ENCODE measurements around the gene HIF3A.

HIF3A gene

GRCh38 chr19:46366620-46367292, 69.9 kb downstream of the HIF3A start:
- H2AK5ac ChIP-seq (ENCODE audit: low read depth, low read length) = no peak overlapping the region
- H2BK120ac ChIP-seq (ENCODE audit: low read depth, low read length) = no peak overlapping the region
- no peak overlapping the region for H3K18ac ChIP-seq (ENCODE audit: low read length)
- WGBS, 2 donors (ENCODE audit: extremely low coverage in 2 of 2, insufficient read length in 2 of 2, insufficient replicate concordance in 1 of 2) = no CpG with 5 or more reads among the region's 9 CpGs
- H3K9ac ChIP-seq (ENCODE audit: low read depth, low read length, poor library complexity) = no peak overlapping the region
- no peak overlapping the region for H3K27ac ChIP-seq (replicated peaks; ENCODE audit: low read length)
- no peak overlapping the region for H3K23ac ChIP-seq (ENCODE audit: low read depth, low read length, poor library complexity)
- no peak overlapping the region for H3K14ac ChIP-seq (ENCODE audit: low read length)
- peaks cover 4 to 9% of the 10 kb centered on the region in 2 donors for H3K4me1 ChIP-seq (ENCODE audit: control insufficient read depth in 2 of 2, insufficient read depth in 1 of 2, low read depth in 1 of 2, low read length in 2 of 2)
- no peak overlapping the region for H2AFZ ChIP-seq (ENCODE audit: low read length)
- no peak overlapping the region for H2BK5ac ChIP-seq (ENCODE audit: low read length)
- no peak overlapping the region for H4K91ac ChIP-seq (ENCODE audit: low read depth, low read length, poor library complexity)
- no peak for DNase-seq (ENCODE audit: low spot score)
- H2BK12ac ChIP-seq (ENCODE audit: low read length) = no peak overlapping the region
- no peak overlapping the region for H3K4me3 ChIP-seq (ENCODE audit: low read length in 2 of 2)
- H3K4ac ChIP-seq (ENCODE audit: low read length) = no peak overlapping the region
- peaks cover 11 to 84% of the 10 kb centered on the region in 2 donors for H3K36me3 ChIP-seq (replicated peaks in 1 of 2; ENCODE audit: control insufficient read depth in 2 of 2, insufficient read depth in 2 of 2, low read length in 2 of 2)
- no peak overlapping the region for H4K8ac ChIP-seq (ENCODE audit: low read depth, low read length)
- H3K4me2 ChIP-seq (ENCODE audit: insufficient read depth, low read length, poor library complexity, severe bottlenecking) = no peak overlapping the region
- peaks cover 15% of the 10 kb centered on the region for H3K79me1 ChIP-seq (ENCODE audit: low read depth, low read length)
- H2BK15ac ChIP-seq (ENCODE audit: low read length) = no peak overlapping the region
- no peaks in the 10 kb centered on the region for H3K9me3 ChIP-seq (replicated peaks in 1 of 2; ENCODE audit: control insufficient read depth in 2 of 2, insufficient read depth in 1 of 2, low read depth in 1 of 2, low read length in 2 of 2)
- H3K27me3 ChIP-seq (ENCODE audit: control insufficient read depth in 3 of 3, insufficient read depth in 3 of 3, low read depth in 1 of 3, low read length in 3 of 3) = no peaks in the 10 kb centered on the region

GRCh38 chr19:46367426-46367825, 70.6 kb downstream of the HIF3A start:
- Histone ChIP-seq H3K23ac (ENCODE audit: low read depth, low read length, poor library complexity) (no peak overlapping the region), H3K4me2 (ENCODE audit: insufficient read depth, low read length, poor library complexity, severe bottlenecking) (no peak overlapping the region), H4K91ac (ENCODE audit: low read depth, low read length, poor library complexity) (no peak overlapping the region), H2BK12ac (ENCODE audit: low read length) (no peak overlapping the region), H2AK5ac (ENCODE audit: low read depth, low read length) (no peak overlapping the region), H3K4me3 (ENCODE audit: low read length in 2 of 2) (no peak overlapping the region), H3K9ac (ENCODE audit: low read depth, low read length, poor library complexity) (no peak overlapping the region), H3K27ac (replicated peaks; ENCODE audit: low read length) (no peak overlapping the region), H2BK5ac (ENCODE audit: low read length) (no peak overlapping the region), H2AFZ (ENCODE audit: low read length) (no peak overlapping the region), H3K14ac (ENCODE audit: low read length) (no peak overlapping the region), H3K27me3 (ENCODE audit: control insufficient read depth in 3 of 3, insufficient read depth in 3 of 3, low read depth in 1 of 3, low read length in 3 of 3) (no peaks in the 10 kb centered on the region), H3K4me1 (ENCODE audit: control insufficient read depth in 2 of 2, insufficient read depth in 1 of 2, low read depth in 1 of 2, low read length in 2 of 2) (peaks cover 4 to 9% of the 10 kb centered on the region in 2 donors), H3K4ac (ENCODE audit: low read length) (no peak overlapping the region), H3K18ac (ENCODE audit: low read length) (no peak overlapping the region), H2BK15ac (ENCODE audit: low read length) (no peak overlapping the region), H3K36me3 (replicated peaks in 1 of 2; ENCODE audit: control insufficient read depth in 2 of 2, insufficient read depth in 2 of 2, low read length in 2 of 2) (peaks cover 11 to 84% of the 10 kb centered on the region in 2 donors), H3K9me3 (replicated peaks in 1 of 2; ENCODE audit: control insufficient read depth in 2 of 2, insufficient read depth in 1 of 2, low read depth in 1 of 2, low read length in 2 of 2) (no peaks in the 10 kb centered on the region), H2BK120ac (ENCODE audit: low read depth, low read length) (no peak overlapping the region), H3K79me1 (ENCODE audit: low read depth, low read length) (peaks cover 15% of the 10 kb centered on the region), H4K8ac (ENCODE audit: low read depth, low read length) (no peak overlapping the region)
- WGBS, 2 donors (ENCODE audit: extremely low coverage in 2 of 2, insufficient read length in 2 of 2, insufficient replicate concordance in 1 of 2) = no CpG with 5 or more reads among the region's 5 CpGs
- no peak for DNase-seq (ENCODE audit: low spot score)

- no peak overlapping the region for H3K4me2 ChIP-seq (ENCODE audit: insufficient read depth, low read length, poor library complexity, severe bottlenecking)
- H2AK5ac ChIP-seq (ENCODE audit: low read depth, low read length) = no peak overlapping the region
- H2AFZ ChIP-seq (ENCODE audit: low read length) = no peak overlapping the region
- DNase-seq (ENCODE audit: low spot score) = no peak
- no peak overlapping the region for H3K4me3 ChIP-seq (ENCODE audit: low read length in 2 of 2)
- H4K8ac ChIP-seq (ENCODE audit: low read depth, low read length) = no peak overlapping the region
- peaks cover 11 to 90% of the 10 kb centered on the region in 2 donors for H3K36me3 ChIP-seq (replicated peaks in 1 of 2; ENCODE audit: control insufficient read depth in 2 of 2, insufficient read depth in 2 of 2, low read length in 2 of 2)
- no peak overlapping the region for H3K9ac ChIP-seq (ENCODE audit: low read depth, low read length, poor library complexity)
- no peak overlapping the region for H3K18ac ChIP-seq (ENCODE audit: low read length)
- no peak overlapping the region for H2BK5ac ChIP-seq (ENCODE audit: low read length)
- no peaks in the 10 kb centered on the region for H3K9me3 ChIP-seq (replicated peaks in 1 of 2; ENCODE audit: control insufficient read depth in 2 of 2, insufficient read depth in 1 of 2, low read depth in 1 of 2, low read length in 2 of 2)
- H4K91ac ChIP-seq (ENCODE audit: low read depth, low read length, poor library complexity) = no peak overlapping the region
- H3K27ac ChIP-seq (replicated peaks; ENCODE audit: low read length) = no peak overlapping the region
- H2BK15ac ChIP-seq (ENCODE audit: low read length) = no peak overlapping the region
- no peak overlapping the region for H3K4ac ChIP-seq (ENCODE audit: low read length)
- peaks cover 9 to 14% of the 10 kb centered on the region in 2 donors for H3K4me1 ChIP-seq (ENCODE audit: control insufficient read depth in 2 of 2, insufficient read depth in 1 of 2, low read depth in 1 of 2, low read length in 2 of 2)
- H3K14ac ChIP-seq (ENCODE audit: low read length) = no peak overlapping the region
- no peak overlapping the region for H3K23ac ChIP-seq (ENCODE audit: low read depth, low read length, poor library complexity)
- H2BK12ac ChIP-seq (ENCODE audit: low read length) = no peak overlapping the region
- H3K27me3 ChIP-seq (ENCODE audit: control insufficient read depth in 3 of 3, insufficient read depth in 3 of 3, low read depth in 1 of 3, low read length in 3 of 3) = no peaks in the 10 kb centered on the region
- H2BK120ac ChIP-seq (ENCODE audit: low read depth, low read length) = no peak overlapping the region
- peaks cover 15% of the 10 kb centered on the region for H3K79me1 ChIP-seq (ENCODE audit: low read depth, low read length)
- no CpG with 5 or more reads among the region's 7 CpGs for WGBS, 2 donors (ENCODE audit: extremely low coverage in 2 of 2, insufficient read length in 2 of 2, insufficient replicate concordance in 1 of 2)
Measured at GRCh38 chr19:46368116-46368515, 71.3 kb downstream of the HIF3A start.

GRCh38 chr19:46369817-46370216, 73.0 kb downstream of the HIF3A start:
- Histone ChIP-seq H3K27me3 (ENCODE audit: control insufficient read depth in 3 of 3, insufficient read depth in 3 of 3, low read depth in 1 of 3, low read length in 3 of 3) (no peaks in the 10 kb centered on the region), H3K14ac (ENCODE audit: low read length) (no peak overlapping the region), H2AK5ac (ENCODE audit: low read depth, low read length) (no peak overlapping the region), H3K9me3 (replicated peaks in 1 of 2; ENCODE audit: control insufficient read depth in 2 of 2, insufficient read depth in 1 of 2, low read depth in 1 of 2, low read length in 2 of 2) (no peaks in the 10 kb centered on the region), H3K4me1 (ENCODE audit: control insufficient read depth in 2 of 2, insufficient read depth in 1 of 2, low read depth in 1 of 2, low read length in 2 of 2) (peaks cover 18 to 25% of the 10 kb centered on the region in 2 donors), H3K18ac (ENCODE audit: low read length) (no peak overlapping the region), H2BK15ac (ENCODE audit: low read length) (no peak overlapping the region), H3K36me3 (replicated peaks in 1 of 2; ENCODE audit: control insufficient read depth in 2 of 2, insufficient read depth in 2 of 2, low read length in 2 of 2) (peaks cover 9 to 84% of the 10 kb centered on the region in 2 donors), H2AFZ (ENCODE audit: low read length) (no peak overlapping the region), H3K4me2 (ENCODE audit: insufficient read depth, low read length, poor library complexity, severe bottlenecking) (no peak overlapping the region), H4K8ac (ENCODE audit: low read depth, low read length) (no peak overlapping the region), H2BK120ac (ENCODE audit: low read depth, low read length) (no peak overlapping the region), H2BK5ac (ENCODE audit: low read length) (no peak overlapping the region), H3K4ac (ENCODE audit: low read length) (no peak overlapping the region), H2BK12ac (ENCODE audit: low read length) (no peak overlapping the region), H3K9ac (ENCODE audit: low read depth, low read length, poor library complexity) (no peak overlapping the region), H3K23ac (ENCODE audit: low read depth, low read length, poor library complexity) (no peak overlapping the region), H3K27ac (replicated peaks; ENCODE audit: low read length) (no peak overlapping the region), H4K91ac (ENCODE audit: low read depth, low read length, poor library complexity) (no peak overlapping the region), H3K4me3 (ENCODE audit: low read length in 2 of 2) (no peak overlapping the region), H3K79me1 (ENCODE audit: low read depth, low read length) (peaks cover 20% of the 10 kb centered on the region)
- WGBS, 2 donors (ENCODE audit: extremely low coverage in 2 of 2, insufficient read length in 2 of 2, insufficient replicate concordance in 1 of 2) = no CpG with 5 or more reads among the region's 7 CpGs
- DNase-seq (ENCODE audit: low spot score) = no peak
